Stomach (tissue), 9 donors: ENCODE measurements around the gene XXYLT1. TPM values are rescaled to one million over a fixed set of nuclear protein-coding genes. Genes with fewer than 3 reads are reported as not detected.

Experiments
- DNase-seq, 2 donors: peaks; one replicate each; pipeline versions ENCODE4 v3.0.0 to v3.0.0-alpha.2; 2013 to 2019
- H3K27ac ChIP-seq, 5 donors: fragments of 200-600 bp in 4 of 5; sonication (generic) in 4 of 5; one replicate each; pipeline ENCODE4 v1.5.1; 2013 to 2019; ENCODE audit warnings: mild to moderate bottlenecking in 1 of 5, moderate library complexity in 1 of 5
- H3K27me3 ChIP-seq, 3 donors: fragments of 200-600 bp; sonication (generic); one replicate each; pipeline ENCODE4 v1.5.1; 2017 to 2019; ENCODE audit warnings: mixed run types in 1 of 3
- H3K36me3 ChIP-seq, 4 donors: fragments of 200-600 bp; sonication (generic); 1 replicate in 3 of 4; 2 replicates in 1 of 4; pipeline ENCODE4 v1.5.1; 2016 to 2019
- H3K4me1 ChIP-seq, 4 donors: fragments of 200-600 bp; sonication (generic); one replicate each; pipeline ENCODE4 v1.5.1; 2016 to 2019
- H3K4me3 ChIP-seq, 4 donors: fragments of 200-600 bp; sonication (generic) in 3 of 4; one replicate each; pipeline ENCODE4 v1.5.1; 2016 to 2019; ENCODE audit warnings: mild to moderate bottlenecking in 1 of 4
- H3K9me3 ChIP-seq, 4 donors: fragments of 200-600 bp; sonication (generic); one replicate each; pipeline ENCODE4 v1.5.1; 2016 to 2019
- CTCF ChIP-seq, 7 experiments: fragments of 450-650 bp in 4 of 7; fragments of 200-600 bp in 3 of 7; sonication (generic) in 3 of 7; IDR thresholded peaks; one replicate each; pipeline ENCODE4 v1.5.1; 2016 to 2019; ENCODE audit warnings: antibody characterized with exemption in 7 of 7, control low read depth in 2 of 7, mild to moderate bottlenecking in 1 of 7
- EP300 ChIP-seq: sonication (generic); formaldehyde crosslinking; IDR thresholded peaks from one replicate; pipeline ENCODE4 v1.6.1; 2017; ENCODE audit warnings: antibody characterized with exemption
- POLR2A ChIP-seq, 4 donors: fragments of 450-650 bp; IDR thresholded peaks; one replicate each; pipeline ENCODE4 v1.6.1; 2016; ENCODE audit warnings: antibody characterized with exemption in 4 of 4, control low read depth in 2 of 4, mild to moderate bottlenecking in 1 of 4, moderate library complexity in 1 of 4
- POLR2AphosphoS5 ChIP-seq, 3 donors: sonication (generic); formaldehyde crosslinking; IDR thresholded peaks; one replicate each; pipeline ENCODE4 v1.6.1; 2016; ENCODE audit warnings: antibody characterized with exemption in 3 of 3
- WGBS, 5 donors: extraction: QIAGEN DNeasy Blood & Tissue Kit in 3 of 5; methylation state at CpG; one replicate each; pipeline versions ENCODE4 v1.1.5 to v1.1.7; 2013 to 2018; 5-methylcytosine and 5-hydroxymethylcytosine counted together
- intact Hi-C: fragments of 100-400 bp; cut with DNase I; formaldehyde crosslinking; loops from one replicate; pipeline ENCODE4 v1.15.1; 2023; ENCODE audit warnings: low total_unique reads
- polyA plus RNA-seq, 3 donors: library from polyadenylated mRNA; stranded (reverse); fragments of 200-250 nt; gene quantifications; one replicate each; pipeline ENCODE4 v1.2.3, GENCODE V29; 2013
- total RNA-seq, 5 donors: library from RNA; depleted of rRNA; stranded (reverse); fragments of >200 nt; gene quantifications; one replicate each; pipeline versions ENCODE4 v1.1.0 to v1.2.3, GENCODE V29; 2014 to 2016
- donor health status: healthy with polysubstance abuse.
- donor health status: Bipolar disorder and iron deficiency.
- donor health status: healthy.

The XXYLT1 gene
- total and polyA plus RNA-seq, 8 donors: 2.1 to 41.5 (median 11.4) TPM; not detected in 1

GRCh38 chr3:195139876-195140240, 131.1 kb downstream of the XXYLT1 start:
- Histone ChIP-seq H3K27ac (no peak overlapping the region), H3K4me3 (no peak overlapping the region), H3K9me3 (peaks cover 0 to 8% (median 2%) of the 10 kb centered on the region in 4 donors), H3K36me3 (no peaks in the 10 kb centered on the region), H3K27me3 (no peaks in the 10 kb centered on the region), H3K4me1 (peaks cover 0 to 11% (median 5%) of the 10 kb centered on the region in 4 donors)
- 79 to 96% (median 96%) methylated on average over 4 of the region's 4 CpGs for WGBS, 5 donors
- intact Hi-C loops: no loop called here
- TF ChIP-seq POLR2AphosphoS5 (IDR thresholded peaks at IDR 0.05) (no peak), EP300 (no peak), CTCF (IDR thresholded peaks at IDR 0.05) (no peak), POLR2A (IDR thresholded peaks at IDR 0.05) (no peak)
- no peak for DNase-seq

GRCh38 chr3:195139091-195139875, 131.7 kb downstream of the XXYLT1 start:
- H3K4me1 ChIP-seq: peaks cover 0 to 11% (median 5%) of the 10 kb centered on the region in 4 donors
- no peaks in the 10 kb centered on the region for H3K27me3 ChIP-seq
- H3K27ac ChIP-seq: peak overlapping the region in 1 of 5 donors; percentile 38
- intact Hi-C loops: no loop called here
- WGBS, 5 donors: 73 to 89% (median 79%) methylated on average over 9 to 13 of the region's 13 CpGs
- H3K9me3 ChIP-seq: peaks cover 0 to 8% (median 2%) of the 10 kb centered on the region in 4 donors
- no peak for DNase-seq
- no peaks in the 10 kb centered on the region for H3K36me3 ChIP-seq
- no peak overlapping the region for H3K4me3 ChIP-seq
- TF ChIP-seq POLR2A (IDR thresholded peaks at IDR 0.05) (no peak), POLR2AphosphoS5 (IDR thresholded peaks at IDR 0.05) (no peak), EP300 (no peak), CTCF (IDR thresholded peaks at IDR 0.05) (no peak)

- whole genome bisulfite sequencing, 5 donors: 73 to 90% (median 82%) methylated on average over 11 of the region's 11 CpGs
- Histone ChIP-seq H3K4me3 (no peak overlapping the region), H3K36me3 (no peaks in the 10 kb centered on the region), H3K4me1 (peaks cover 0 to 23% (median 10%) of the 10 kb centered on the region in 4 donors), H3K9me3 (peaks cover 0 to 8% (median 2%) of the 10 kb centered on the region in 4 donors), H3K27ac (peak overlapping the region in 1 of 5 donors; percentile 83), H3K27me3 (no peaks in the 10 kb centered on the region)
- no peak for TF ChIP-seq EP300
- no peak for TF ChIP-seq POLR2A (IDR thresholded peaks at IDR 0.05)
- no peak for TF ChIP-seq POLR2AphosphoS5 (IDR thresholded peaks at IDR 0.05)
- no peak for TF ChIP-seq CTCF (IDR thresholded peaks at IDR 0.05)
- DNase-seq: no peak
- intact Hi-C loops: no loop called here
Observed at GRCh38 chr3:195137638-195138588, 133.0 kb downstream of the XXYLT1 start.

GRCh38 chr3:195135917-195136316, 135.0 kb downstream of the XXYLT1 start:
- H3K4me3 ChIP-seq: no peak overlapping the region
- H3K36me3 ChIP-seq: no peaks in the 10 kb centered on the region
- intact Hi-C loops: no loop called here
- TF ChIP-seq POLR2A (IDR thresholded peaks at IDR 0.05): no peak
- TF ChIP-seq CTCF (IDR thresholded peaks at IDR 0.05): no peak
- TF ChIP-seq EP300: no peak
- TF ChIP-seq POLR2AphosphoS5 (IDR thresholded peaks at IDR 0.05): no peak
- DNase-seq: no peak
- 81 to 91% (median 86%) methylated on average over 8 of the region's 8 CpGs for whole genome bisulfite sequencing, 5 donors
- peaks cover 0 to 7% (median under 1%) of the 10 kb centered on the region in 4 donors for H3K9me3 ChIP-seq
- no peaks in the 10 kb centered on the region for H3K27me3 ChIP-seq
- H3K27ac ChIP-seq: peak overlapping the region in 1 of 5 donors; percentile 83
- H3K4me1 ChIP-seq: peaks cover 0 to 24% (median 12%) of the 10 kb centered on the region in 4 donors
